Raji (cell line): ENCODE measurements around the gene OOSP4B.

Experiments used
- POLR2A ChIP-seq: IDR thresholded peaks from 2 replicates; pipeline ENCODE4 v1.6.1; 2011; ENCODE audit warnings: low read depth, low read length, control low read depth; ENCODE audit not compliant: insufficient read depth

OOSP4B gene

DNA sequence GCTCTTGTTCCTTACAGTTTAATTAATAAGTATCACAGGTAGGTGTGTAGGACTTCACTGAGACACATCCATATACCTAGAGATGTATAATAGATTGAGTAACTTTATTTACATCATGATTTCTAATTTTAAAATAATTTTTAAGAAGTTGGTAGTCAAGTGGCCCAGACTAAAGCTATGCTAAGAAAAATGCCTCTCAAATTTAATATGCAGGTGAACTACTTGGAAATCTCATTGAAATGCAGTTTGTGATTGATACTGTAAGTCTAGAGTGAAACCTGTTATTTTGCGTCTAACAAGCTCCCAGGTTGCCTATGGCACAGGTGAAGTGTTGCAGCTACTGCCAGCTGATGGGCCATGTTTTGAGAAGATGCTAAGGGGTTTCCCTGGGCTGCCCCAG, at the start of gene OOSP4B:
OOSP4B (plus strand) TSS at position 301 of the 400 bp plus-strand sequence.
- TF ChIP-seq POLR2A: no peak

DNA sequence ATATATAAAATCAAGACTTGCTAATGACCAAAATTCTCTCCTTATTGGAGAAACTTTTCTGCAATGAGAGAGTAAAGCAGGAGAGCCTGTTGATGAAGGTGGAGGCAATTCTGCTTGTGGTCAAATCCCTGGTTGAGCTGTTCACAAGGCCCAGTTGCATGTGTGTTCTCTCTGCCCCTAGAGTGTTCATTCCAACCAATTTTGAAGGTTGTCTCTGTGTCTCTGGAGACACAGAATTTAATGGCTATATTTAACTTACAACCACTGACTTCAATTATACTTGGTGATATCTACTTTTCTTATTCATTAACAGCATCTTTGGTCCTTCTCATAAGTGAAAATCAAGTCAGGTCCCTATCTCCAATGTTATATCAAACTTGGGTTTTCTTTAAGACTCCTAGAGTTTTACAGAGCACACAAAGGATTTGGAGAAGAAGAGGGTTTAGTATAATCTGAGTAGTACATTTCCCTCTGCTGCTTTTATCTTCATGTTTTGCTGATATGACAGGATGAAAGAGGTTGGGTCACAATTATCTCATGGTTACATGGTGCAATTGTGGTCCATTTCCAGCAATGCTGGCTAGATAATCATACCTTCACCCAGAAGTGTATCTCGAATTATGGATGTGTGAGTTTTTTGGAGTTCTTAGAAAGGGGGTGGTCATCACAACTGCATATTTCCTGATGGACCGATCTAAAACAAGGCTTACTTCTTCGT, 49.1 kb upstream of the OOSP4B start:
- no peak for TF ChIP-seq POLR2A

DNA sequence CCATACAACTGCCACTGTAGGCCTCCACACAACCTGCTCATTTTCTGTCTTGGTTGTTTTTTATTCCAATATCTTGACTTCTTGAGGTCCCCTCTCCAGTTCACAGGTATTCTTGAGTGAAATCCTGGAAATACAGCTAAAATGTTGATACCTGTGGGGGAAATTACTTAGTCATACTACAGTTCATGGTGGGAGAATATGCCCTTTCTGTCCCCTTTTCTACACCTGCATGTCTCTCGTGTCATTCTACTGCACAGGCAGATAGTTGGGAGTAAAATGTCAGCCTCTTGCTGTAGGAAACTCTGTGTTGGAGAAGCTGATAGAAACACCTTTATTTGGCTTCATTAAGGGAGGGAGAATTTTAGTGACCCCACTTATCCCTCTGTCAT, 48.6 kb upstream of the OOSP4B start:
- TF ChIP-seq POLR2A: no peak

DNA sequence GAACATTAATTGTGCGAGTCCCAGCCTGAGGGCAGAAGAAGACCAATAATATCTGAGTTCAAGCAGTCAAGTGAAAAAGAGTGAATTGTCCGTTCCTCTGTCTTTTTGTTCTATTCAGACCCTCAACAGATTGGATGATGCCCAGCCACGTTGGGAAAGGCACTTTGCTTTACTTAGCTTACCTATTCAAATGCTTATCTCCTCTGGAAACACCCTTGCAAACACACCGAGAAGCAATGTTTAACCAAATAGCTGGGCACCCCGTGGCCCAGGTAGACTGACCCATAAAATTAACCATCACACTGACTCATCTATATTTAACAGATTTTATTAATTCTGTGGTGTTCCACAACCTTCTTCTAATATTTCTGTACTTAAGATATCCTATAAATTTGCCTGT, 43.9 kb upstream of the OOSP4B start:
- TF ChIP-seq POLR2A: no peak

GRCh38 chr11:59981106-59981770, 35.7 kb upstream of the OOSP4B start:
- no peak for TF ChIP-seq POLR2A

GRCh38 chr11:59983212-59983611, 33.8 kb upstream of the OOSP4B start:
- no peak for TF ChIP-seq POLR2A

GRCh38 chr11:59984368-59984767, 32.6 kb upstream of the OOSP4B start:
- TF ChIP-seq POLR2A: no peak

DNA sequence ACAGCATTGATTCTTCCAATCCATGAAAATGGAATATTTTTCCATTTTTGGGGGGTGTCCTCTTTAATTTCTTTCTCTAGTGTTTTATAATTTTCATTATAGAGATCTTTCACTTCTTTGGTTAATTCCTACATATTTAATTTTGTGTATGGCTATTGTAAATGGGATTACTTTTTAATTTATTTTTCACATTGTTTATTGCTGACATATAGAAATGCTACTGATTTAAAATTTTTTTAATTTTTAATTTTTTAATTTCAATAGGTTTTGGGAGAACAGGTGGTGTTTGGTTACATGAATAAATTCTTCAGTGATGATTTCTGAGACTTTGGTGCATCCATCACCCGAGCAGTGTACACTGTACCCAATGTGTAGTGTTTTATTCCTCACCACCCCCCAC, 26.6 kb upstream of the OOSP4B start:
- TF ChIP-seq POLR2A: no peak

- no peak for TF ChIP-seq POLR2A
Observed at GRCh38 chr11:59992425-59992824, 24.6 kb upstream of the OOSP4B start.

GRCh38 chr11:59997800-59998199, 19.2 kb upstream of the OOSP4B start:
- no peak for TF ChIP-seq POLR2A

- no peak for TF ChIP-seq POLR2A
Observed at GRCh38 chr11:59999691-60000090, 17.3 kb upstream of the OOSP4B start.

GRCh38 chr11:60003729-60004128, 13.3 kb upstream of the OOSP4B start:
- TF ChIP-seq POLR2A: no peak

DNA sequence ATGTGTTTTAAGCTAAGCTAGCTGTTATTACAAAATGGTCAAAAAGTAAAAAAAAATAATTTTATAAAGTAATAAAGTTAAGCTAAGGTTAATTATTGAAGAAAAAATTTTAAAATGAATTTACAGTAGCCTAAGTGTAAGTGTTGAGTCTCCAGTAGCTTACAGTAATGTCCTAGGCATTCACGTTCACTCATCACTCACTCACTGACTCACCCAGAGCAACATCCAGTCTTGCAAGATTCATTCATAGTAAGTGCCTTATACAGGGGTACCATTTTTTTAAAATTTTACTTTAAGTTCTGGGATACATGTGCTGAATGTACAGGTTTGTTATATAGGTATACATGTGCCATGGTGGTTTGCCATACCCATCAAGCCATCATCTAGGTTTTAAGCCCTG, 11.6 kb upstream of the OOSP4B start:
- no peak for TF ChIP-seq POLR2A

DNA sequence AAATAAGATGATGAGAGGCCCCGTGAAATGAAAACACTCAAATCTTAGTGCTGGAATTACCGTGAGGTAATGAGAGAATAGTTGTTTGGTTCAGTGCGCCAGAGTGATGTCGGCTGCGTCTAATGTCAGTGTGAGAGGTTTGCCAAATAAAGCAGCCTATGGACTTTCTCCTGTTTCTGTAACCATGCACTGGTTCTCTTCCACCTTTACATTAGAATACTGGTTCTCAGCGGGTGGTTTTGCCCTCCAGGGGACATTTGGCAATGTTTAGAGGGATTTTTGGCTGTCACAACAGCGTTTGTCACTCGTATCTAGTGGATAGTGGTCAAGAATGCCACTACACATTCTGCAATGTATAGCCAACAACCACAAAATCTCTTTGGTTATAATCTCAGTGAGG, 1.1 kb downstream of the OOSP4B start:
- TF ChIP-seq POLR2A: no peak

GRCh38 chr11:60029015-60029632, 12.1 kb downstream of the OOSP4B start:
- no peak for TF ChIP-seq POLR2A

DNA sequence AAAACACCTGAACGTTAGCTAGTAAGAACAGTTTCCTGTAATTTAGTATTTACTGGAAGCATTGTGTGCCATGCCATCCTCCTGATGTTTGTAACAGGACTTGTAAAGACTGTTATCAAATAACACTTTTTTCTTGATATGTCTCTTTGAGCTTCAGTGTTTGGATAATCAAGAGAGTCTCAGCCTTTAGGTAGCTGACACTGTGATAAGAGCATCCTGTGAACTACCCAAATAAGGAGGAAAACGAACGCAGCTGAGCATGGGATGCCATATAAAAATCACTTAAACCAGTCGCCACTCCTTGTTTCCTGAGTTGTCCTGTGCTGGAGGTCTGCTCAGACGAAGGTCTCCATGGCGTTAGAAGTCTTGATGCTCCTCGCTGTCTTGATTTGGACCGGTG, 23.1 kb downstream of the OOSP4B start, which contains the start of gene OOSP2:
OOSP2 (plus strand) TSS at position 301 of the 400 bp plus-strand sequence; CDS start at position 352, 51 bp downstream.
- no peak for TF ChIP-seq POLR2A
